Right lobe of liver (tissue), 4 donors: ENCODE data around the gene ZNF445.

Experiments
- POLR2A ChIP-seq: fragments of 450-650 bp; IDR thresholded peaks from one replicate; pipeline ENCODE4 v1.6.1; 2017; ENCODE audit warnings: antibody characterized with exemption, mild to moderate bottlenecking
- TF ChIP-seq, protein P1 (sequence below), 4 donors: fragments of 200-600 bp in 3 of 4; fragments of 450-650 bp in 1 of 4; IDR thresholded peaks; one replicate each; pipeline versions ENCODE4 v1.5.1 to v1.8.0; 2016 to 2022; ENCODE audit warnings: antibody characterized with exemption in 4 of 4, mild to moderate bottlenecking in 2 of 4
- donor health status: DM: no; HTN: no; CAD: no.
- donor health status: DM: no; HTN: no; CAD: no.
- donor health status: DM: no; HTN: yes; CAD: no.

DNA sequence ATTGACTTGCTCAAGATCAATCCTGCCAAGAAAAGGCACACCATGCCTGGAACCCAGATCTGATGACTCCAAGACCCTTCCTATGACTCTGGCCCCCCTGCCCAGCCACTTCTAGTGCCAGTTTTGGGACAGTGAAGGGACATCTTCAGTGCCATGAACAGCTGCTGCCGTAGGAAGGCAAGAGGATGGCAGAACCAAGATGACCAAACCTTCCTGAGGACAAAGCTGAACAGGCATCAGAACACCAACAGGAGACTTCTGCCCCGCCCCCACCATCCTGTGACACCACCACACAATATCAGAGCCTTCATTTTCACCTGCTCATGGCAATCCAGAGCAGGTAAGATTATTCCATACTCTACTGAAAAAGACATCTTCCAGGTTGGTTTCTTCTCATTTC lies 33.0 kb downstream of the ZNF445 start:
- TF ChIP-seq, protein P1, sequence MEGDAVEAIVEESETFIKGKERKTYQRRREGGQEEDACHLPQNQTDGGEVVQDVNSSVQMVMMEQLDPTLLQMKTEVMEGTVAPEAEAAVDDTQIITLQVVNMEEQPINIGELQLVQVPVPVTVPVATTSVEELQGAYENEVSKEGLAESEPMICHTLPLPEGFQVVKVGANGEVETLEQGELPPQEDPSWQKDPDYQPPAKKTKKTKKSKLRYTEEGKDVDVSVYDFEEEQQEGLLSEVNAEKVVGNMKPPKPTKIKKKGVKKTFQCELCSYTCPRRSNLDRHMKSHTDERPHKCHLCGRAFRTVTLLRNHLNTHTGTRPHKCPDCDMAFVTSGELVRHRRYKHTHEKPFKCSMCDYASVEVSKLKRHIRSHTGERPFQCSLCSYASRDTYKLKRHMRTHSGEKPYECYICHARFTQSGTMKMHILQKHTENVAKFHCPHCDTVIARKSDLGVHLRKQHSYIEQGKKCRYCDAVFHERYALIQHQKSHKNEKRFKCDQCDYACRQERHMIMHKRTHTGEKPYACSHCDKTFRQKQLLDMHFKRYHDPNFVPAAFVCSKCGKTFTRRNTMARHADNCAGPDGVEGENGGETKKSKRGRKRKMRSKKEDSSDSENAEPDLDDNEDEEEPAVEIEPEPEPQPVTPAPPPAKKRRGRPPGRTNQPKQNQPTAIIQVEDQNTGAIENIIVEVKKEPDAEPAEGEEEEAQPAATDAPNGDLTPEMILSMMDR (IDR thresholded peaks at IDR 0.05), result no peak
- no peak for TF ChIP-seq POLR2A
